Astrocyte of the cerebellum (primary cell): ENCODE measurements around the gene KCNMA1.

Source experiments
- DNase-seq: peaks from one replicate; pipeline ENCODE4 v3.0.0-alpha.2; 2011; ENCODE audit warnings: low read depth
- H3K4me3 ChIP-seq: 2 replicates; pipeline ENCODE4 v1.5.1; 2011; ENCODE audit warnings: mild to moderate bottlenecking, low read depth, low read length, moderate library complexity
- in situ Hi-C: cut with HindIII; loops from 2 replicates; pipeline ENCODE4 v1.10.0; 2017; ENCODE audit warnings: low sequenced_read_pairs
- TF ChIP-seq, protein P1 (sequence below): IDR thresholded peaks from 2 replicates; pipeline ENCODE4 v1.5.1; 2012; ENCODE audit warnings: low read length, low read depth, moderate library complexity, mild to moderate bottlenecking; ENCODE audit errors: missing control alignments

KCNMA1 gene

DNA sequence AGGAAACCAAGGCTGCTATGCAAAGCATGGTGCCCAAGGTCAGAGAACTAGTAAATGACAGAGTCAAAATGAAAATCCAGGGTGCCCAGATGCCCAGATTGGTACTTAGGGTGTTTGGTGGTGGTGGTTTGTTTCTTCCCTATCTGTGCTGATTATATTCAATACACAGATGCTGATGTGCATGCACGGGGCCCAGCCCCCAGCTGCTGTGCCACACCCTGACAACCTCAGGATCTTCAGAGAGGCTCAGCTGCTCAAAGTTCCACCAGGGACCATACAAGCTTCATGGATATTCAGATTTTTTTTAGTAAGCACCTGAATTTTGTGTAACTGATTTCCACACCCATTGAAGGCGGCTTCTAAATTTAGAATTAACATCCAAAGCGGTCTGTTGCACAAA is 75.6 kb downstream of the KCNMA1 start:
- DNase-seq: no peak
- TF ChIP-seq, protein P1, sequence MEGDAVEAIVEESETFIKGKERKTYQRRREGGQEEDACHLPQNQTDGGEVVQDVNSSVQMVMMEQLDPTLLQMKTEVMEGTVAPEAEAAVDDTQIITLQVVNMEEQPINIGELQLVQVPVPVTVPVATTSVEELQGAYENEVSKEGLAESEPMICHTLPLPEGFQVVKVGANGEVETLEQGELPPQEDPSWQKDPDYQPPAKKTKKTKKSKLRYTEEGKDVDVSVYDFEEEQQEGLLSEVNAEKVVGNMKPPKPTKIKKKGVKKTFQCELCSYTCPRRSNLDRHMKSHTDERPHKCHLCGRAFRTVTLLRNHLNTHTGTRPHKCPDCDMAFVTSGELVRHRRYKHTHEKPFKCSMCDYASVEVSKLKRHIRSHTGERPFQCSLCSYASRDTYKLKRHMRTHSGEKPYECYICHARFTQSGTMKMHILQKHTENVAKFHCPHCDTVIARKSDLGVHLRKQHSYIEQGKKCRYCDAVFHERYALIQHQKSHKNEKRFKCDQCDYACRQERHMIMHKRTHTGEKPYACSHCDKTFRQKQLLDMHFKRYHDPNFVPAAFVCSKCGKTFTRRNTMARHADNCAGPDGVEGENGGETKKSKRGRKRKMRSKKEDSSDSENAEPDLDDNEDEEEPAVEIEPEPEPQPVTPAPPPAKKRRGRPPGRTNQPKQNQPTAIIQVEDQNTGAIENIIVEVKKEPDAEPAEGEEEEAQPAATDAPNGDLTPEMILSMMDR: no peak
- H3K4me3 ChIP-seq: no peak overlapping the region
- in situ Hi-C loops: loop anchor here (5.0 kb wide), 2 partner anchors 50 kb away; no protein-coding TSS in a partner anchor

DNA sequence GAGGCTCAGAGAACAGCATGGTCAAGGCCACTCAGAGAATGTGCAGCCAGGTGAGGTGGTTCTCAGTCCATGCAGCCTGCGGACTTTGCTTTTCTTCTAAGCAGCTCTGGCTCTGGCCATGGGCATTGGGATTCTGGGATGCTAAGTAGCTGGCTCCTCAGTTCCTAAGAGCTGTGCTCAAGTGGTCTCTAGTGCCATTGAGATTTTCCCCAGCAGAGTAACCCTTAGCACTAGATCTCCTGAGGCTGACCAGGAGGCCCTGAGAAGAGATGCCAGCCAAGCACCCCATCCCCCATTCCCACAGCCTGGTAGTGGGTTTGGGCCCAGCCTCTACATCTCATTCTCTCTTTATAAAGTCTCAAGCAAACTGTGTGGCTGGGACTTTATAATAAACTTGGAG is 77.1 kb downstream of the KCNMA1 start:
- DNase-seq: no peak
- TF ChIP-seq, protein P1: no peak
- H3K4me3 ChIP-seq: no peak overlapping the region
- in situ Hi-C loops: loop anchor here (5.0 kb wide), 2 partner anchors 48 to 52 kb away; no protein-coding TSS in a partner anchor

DNA sequence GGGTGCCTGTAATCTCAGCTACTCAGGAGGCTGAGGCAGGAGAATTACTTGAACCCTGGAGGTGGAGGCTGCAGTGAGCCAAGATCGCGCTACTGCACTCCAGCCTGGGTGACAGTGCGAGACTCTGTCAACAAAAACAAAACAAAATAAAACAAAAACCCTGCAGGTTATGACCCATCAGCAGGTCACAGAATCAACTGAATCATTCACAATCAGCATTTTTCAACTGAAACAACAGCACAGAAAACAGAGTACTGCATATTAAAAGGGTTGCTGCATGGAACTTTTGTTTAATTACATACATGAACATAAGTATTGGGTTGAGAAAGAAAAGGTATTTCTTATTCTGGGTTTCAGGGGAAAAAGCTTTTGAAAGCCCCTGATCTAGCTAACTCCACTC is 77.6 kb downstream of the KCNMA1 start:
- no peak overlapping the region for H3K4me3 ChIP-seq
- TF ChIP-seq, protein P1: no peak
- in situ Hi-C loops: loop anchor here (5.0 kb wide), 2 partner anchors 48 to 52 kb away; no protein-coding TSS in a partner anchor
- no peak for DNase-seq

DNA sequence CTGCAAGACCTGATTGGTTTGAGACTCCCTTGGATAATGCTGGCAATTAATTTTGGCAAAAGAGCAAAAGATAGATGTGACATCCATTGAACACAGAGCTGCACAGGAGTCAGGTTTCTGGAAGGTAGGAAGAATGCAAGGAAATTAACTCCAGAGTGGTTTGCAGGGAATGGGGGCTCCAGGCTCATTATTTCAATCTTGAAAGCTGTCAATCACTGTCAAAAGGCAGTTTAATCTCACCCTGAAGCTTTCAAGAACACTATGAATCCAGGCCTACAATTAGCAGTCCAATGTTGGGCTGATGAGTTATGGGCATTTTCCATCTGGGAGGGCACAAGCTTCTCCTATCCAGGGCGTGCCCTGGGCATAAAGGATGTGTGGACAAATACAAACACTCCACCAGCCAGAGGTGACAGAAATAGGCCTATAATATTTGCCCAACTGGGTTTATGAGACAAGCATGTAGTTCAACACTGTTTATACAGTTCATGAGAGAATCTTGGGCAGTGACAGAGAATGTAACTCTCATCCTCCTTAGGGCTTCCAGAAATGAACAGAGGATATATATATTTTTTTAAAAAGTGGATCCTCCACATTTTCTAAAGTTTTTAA is 80.5 kb downstream of the KCNMA1 start:
- DNase-seq: no peak
- in situ Hi-C loops: no loop called here
- TF ChIP-seq, protein P1: no peak
- H3K4me3 ChIP-seq: no peak overlapping the region

DNA sequence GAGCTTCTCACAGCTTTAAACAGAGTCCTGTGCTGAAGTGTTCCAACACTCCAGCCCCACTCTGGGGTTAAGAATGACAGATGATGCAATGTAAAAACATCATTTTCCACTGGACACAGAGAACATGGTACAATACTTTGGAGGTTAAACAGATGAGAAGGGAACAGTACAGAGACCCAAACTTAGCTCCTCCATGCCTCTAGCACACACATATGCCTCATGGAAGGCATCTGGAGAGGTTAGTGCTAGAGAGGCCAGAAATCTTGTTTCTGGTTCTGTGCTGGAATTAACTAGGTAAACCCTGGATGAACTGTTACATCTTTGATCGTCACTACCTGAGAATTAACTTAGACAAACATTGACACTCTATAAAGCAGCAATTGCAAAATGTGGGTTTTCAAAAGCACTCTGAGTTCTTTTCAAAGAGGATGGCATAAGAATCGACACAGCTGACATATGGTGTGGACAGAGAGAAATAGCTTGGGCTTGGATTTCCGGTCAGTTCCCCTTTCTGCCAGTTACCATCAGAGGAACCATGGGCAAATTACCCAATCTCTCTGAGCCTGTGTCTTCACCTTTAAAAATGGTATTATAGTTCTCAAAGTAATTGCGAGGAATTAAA is 81.9 kb downstream of the KCNMA1 start:
- in situ Hi-C loops: no loop called here
- no peak for DNase-seq

DNA sequence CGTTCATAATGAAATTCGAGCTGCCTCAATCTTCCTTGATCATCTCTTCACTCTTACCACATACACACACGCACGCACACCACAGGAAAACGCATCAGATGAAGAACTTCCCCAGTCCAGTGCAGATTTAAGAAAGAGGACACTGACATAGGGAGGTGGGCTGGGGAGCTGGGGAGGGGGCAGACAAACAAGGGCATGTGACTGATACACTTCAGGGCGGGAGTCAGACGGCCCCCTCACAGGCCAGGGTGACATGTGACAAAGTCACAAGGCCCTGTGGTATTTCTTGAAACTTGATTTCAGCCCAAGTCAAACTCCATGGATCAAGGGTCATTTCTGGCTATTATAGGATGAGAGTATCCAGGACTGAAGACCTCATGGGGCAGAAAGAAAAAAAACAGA is 82.6 kb downstream of the KCNMA1 start:
- no peak overlapping the region for H3K4me3 ChIP-seq
- TF ChIP-seq, protein P1: no peak
- in situ Hi-C loops: no loop called here
- no peak for DNase-seq

More for the DNA sequence above, 81.9 kb downstream of the KCNMA1 start:
- no peak overlapping the region for H3K4me3 ChIP-seq
- TF ChIP-seq, protein P1: no peak
